NCI-H82 (cell line): ENCODE results near the gene CALCB.
A peak's percentile ranks its signal among the peaks of the same experiment; 100 is the strongest.

Experiments used
- DNase-seq: peaks from one replicate; lab custom pipeline; 2025; lab: John Stamatoyannopoulos, UW

The CALCB gene

GRCh38 chr11:15074206-15075161, 1.1 kb downstream of the CALCB start:
- peak; percentile 86 for DNase-seq

GRCh38 chr11:15075162-15075526, 1.8 kb downstream of the CALCB start:
- DNase-seq = no peak

GRCh38 chr11:15091175-15091574, 17.8 kb downstream of the CALCB start:
- no peak for DNase-seq

- DNase-seq = no peak
Measured at GRCh38 chr11:15091625-15092024, 18.2 kb downstream of the CALCB start.

- no peak for DNase-seq
Measured at GRCh38 chr11:15093432-15093831, 20.0 kb downstream of the CALCB start.

GRCh38 chr11:15095736-15096228, 22.4 kb downstream of the CALCB start:
- DNase-seq = no peak

- DNase-seq = no peak
Measured at GRCh38 chr11:15097411-15097810, 24.0 kb downstream of the CALCB start.

- no peak for DNase-seq
Measured at GRCh38 chr11:15099267-15099666, 25.9 kb downstream of the CALCB start.

GRCh38 chr11:15101072-15101709, 27.8 kb downstream of the CALCB start:
- peak; percentile 67 for DNase-seq

GRCh38 chr11:15104166-15104565, 30.8 kb downstream of the CALCB start:
- no peak for DNase-seq

GRCh38 chr11:15106201-15106965, 33.0 kb downstream of the CALCB start:
- no peak for DNase-seq

- no peak for DNase-seq
Measured at GRCh38 chr11:15107730-15108515, 34.5 kb downstream of the CALCB start.

- DNase-seq = no peak
Measured at GRCh38 chr11:15108592-15109130, 35.3 kb downstream of the CALCB start.

- no peak for DNase-seq
Measured at GRCh38 chr11:15109602-15110001, 36.2 kb downstream of the CALCB start.

GRCh38 chr11:15111215-15111614, 37.8 kb downstream of the CALCB start:
- no peak for DNase-seq

GRCh38 chr11:15112131-15112541, 38.7 kb downstream of the CALCB start:
- no peak for DNase-seq

- DNase-seq = no peak
Measured at GRCh38 chr11:15113381-15113780, 40.0 kb downstream of the CALCB start.

GRCh38 chr11:15114501-15115475, 41.4 kb downstream of the CALCB start, which contains the start of gene INSC:
Gene INSC, plus strand, starts transcription at chr11:15114923. Its CDS starts 34,252 bp downstream, at chr11:15149175.
- DNase-seq = peak; percentile 7

- DNase-seq = no peak
Measured at GRCh38 chr11:15115686-15116085, 42.3 kb downstream of the CALCB start.

GRCh38 chr11:15117751-15118150, 44.4 kb downstream of the CALCB start:
- DNase-seq = no peak
